Colonic mucosa (tissue), 4 donors: ENCODE measurements around the gene FGD4. TPM values are rescaled to one million over a fixed set of nuclear protein-coding genes. Genes with fewer than 3 reads are reported as not detected.
"Not testable (repeated sequence)": the region's sequence is repeated elsewhere in the genome, so short reads cannot be mapped to it uniquely, and the experiment has no call there.

Experiments used
- DNase-seq: peaks from one replicate; pipeline ENCODE4 v3.0.0-alpha.2; 2020
- H3K27ac ChIP-seq: fragments of 200-600 bp; one replicate; pipeline ENCODE4 v1.8.0; 2021
- H3K27me3 ChIP-seq: fragments of 200-600 bp; one replicate; pipeline ENCODE4 v1.8.0; 2021
- H3K36me3 ChIP-seq: fragments of 200-600 bp; one replicate; pipeline ENCODE4 v1.8.0; 2021
- H3K4me1 ChIP-seq: fragments of 200-600 bp; one replicate; pipeline ENCODE4 v1.8.0; 2021; ENCODE audit warnings: mild to moderate bottlenecking
- H3K4me3 ChIP-seq: fragments of 200-600 bp; one replicate; pipeline ENCODE4 v1.8.0; 2021
- H3K9ac ChIP-seq, 2 donors: one replicate each; pipeline ENCODE4 v1.7.0; 2013; ENCODE audit warnings: control low read depth in 2 of 2, low read depth in 2 of 2, low read length in 2 of 2
- H3K9me3 ChIP-seq: fragments of 200-600 bp; one replicate; pipeline ENCODE4 v1.8.0; 2021
- CTCF ChIP-seq: fragments of 200-600 bp; IDR thresholded peaks from one replicate; pipeline ENCODE4 v1.8.0; 2022; ENCODE audit warnings: antibody characterized with exemption, mild to moderate bottlenecking
- intact Hi-C: fragments of 100-400 bp; cut with DNase I; formaldehyde crosslinking; loops from one replicate; pipeline ENCODE4 v1.14.1; 2022
- total RNA-seq, 2 donors: library from RNA; stranded (reverse); fragmentation: NEBNext Ultra II Directional in 1 of 2; extraction: Animal tissue kit (Norgen Biotek cat#: 25700) in 1 of 2; gene quantifications; one replicate each; pipeline ENCODE4 v1.2.1, GENCODE V29; 2021
- donor health status: healthy.
- donor health status: DM: no; HTN: no; CAD: no.
- donor health status: DM: no; HTN: no; CAD: no.

Gene FGD4
- total RNA-seq, 2 donors from 2014 or later: 38.4 to 47.6 TPM

- no peaks in the 10 kb centered on the region for H3K4me1 ChIP-seq
- H3K36me3 ChIP-seq: no peaks in the 10 kb centered on the region
- intact Hi-C loops: no loop called here
- TF ChIP-seq CTCF: no peak
- H3K9me3 ChIP-seq: no peaks in the 10 kb centered on the region
- no peak overlapping the region for H3K4me3 ChIP-seq
- H3K27ac ChIP-seq: peak overlapping the region; percentile 18
- DNase-seq: no peak
- no peak overlapping the region for H3K9ac ChIP-seq
- H3K27me3 ChIP-seq: no peaks in the 10 kb centered on the region
These were observed 160.1 kb downstream of the FGD4 start for GRCh38 chr12:32559434-32559833.

- H3K4me1 ChIP-seq: no peaks in the 10 kb centered on the region
- intact Hi-C loops: no loop called here
These were observed 161.2 kb downstream of the FGD4 start for GRCh38 chr12:32560520-32560919.

GRCh38 chr12:32561931-32562341 lies 162.6 kb downstream of the FGD4 start:
- H3K4me1 ChIP-seq: peaks cover 5% of the 10 kb centered on the region
- TF ChIP-seq CTCF: no peak
- H3K27ac ChIP-seq: no peak overlapping the region
- H3K9me3 ChIP-seq: no peaks in the 10 kb centered on the region
- H3K4me3 ChIP-seq: no peak overlapping the region
- H3K27me3 ChIP-seq: no peaks in the 10 kb centered on the region
- intact Hi-C loops: no loop called here
- no peaks in the 10 kb centered on the region for H3K36me3 ChIP-seq
- no peak for DNase-seq
- H3K9ac ChIP-seq: no peak overlapping the region

More at GRCh38 chr12:32560520-32560919, 161.2 kb downstream of the FGD4 start:
- Histone ChIP-seq H3K4me3 (no peak overlapping the region), H3K36me3 (no peaks in the 10 kb centered on the region), H3K27ac (no peak overlapping the region), H3K27me3 (no peaks in the 10 kb centered on the region), H3K9me3 (no peaks in the 10 kb centered on the region), H3K9ac (no peak overlapping the region)
- TF ChIP-seq CTCF: no peak
- no peak for DNase-seq

- H3K27me3 ChIP-seq, DNase-seq, intact Hi-C loops, H3K9me3 ChIP-seq, H3K36me3 ChIP-seq, H3K4me3 ChIP-seq, H3K4me1 ChIP-seq, H3K9ac ChIP-seq, H3K27ac ChIP-seq: not testable (repeated sequence)
These were observed 163.1 kb downstream of the FGD4 start for GRCh38 chr12:32562413-32562812.

GRCh38 chr12:32566663-32567295 lies 167.4 kb downstream of the FGD4 start:
- Histone ChIP-seq H3K9me3 (no peaks in the 10 kb centered on the region), H3K9ac (no peak overlapping the region), H3K36me3 (no peaks in the 10 kb centered on the region), H3K4me1 (peaks cover 10% of the 10 kb centered on the region), H3K27ac (peak overlapping the region; percentile 47), H3K27me3 (no peaks in the 10 kb centered on the region), H3K4me3 (no peak overlapping the region)
- peak; percentile 51 for DNase-seq
- intact Hi-C loops: no loop called here
- TF ChIP-seq CTCF: no peak

- peak overlapping the region; percentile 47 for H3K27ac ChIP-seq
- intact Hi-C loops: no loop called here
- no peak for DNase-seq
- H3K4me1 ChIP-seq: peaks cover 10% of the 10 kb centered on the region
- no peak for TF ChIP-seq CTCF
- H3K9ac ChIP-seq: no peak overlapping the region
- H3K9me3 ChIP-seq: no peaks in the 10 kb centered on the region
- H3K36me3 ChIP-seq: no peaks in the 10 kb centered on the region
- no peak overlapping the region for H3K4me3 ChIP-seq
- no peaks in the 10 kb centered on the region for H3K27me3 ChIP-seq
These were observed 167.9 kb downstream of the FGD4 start for GRCh38 chr12:32567296-32567674.
